ENCODE measurements around the gene SF3A1. TPM values are rescaled to one million over a fixed set of nuclear protein-coding genes. Genes with fewer than 3 reads are reported as not detected.

SF3A1 gene
- total and polyA plus RNA-seq, 2 of the 8 experiments (the other 6 are each of a cell fraction or from before 2014, with no cell fraction given) = 27.8 to 285 TPM

- Histone ChIP-seq H3K18ac (ENCODE audit: extremely low read depth, low read length) (no peak overlapping the region), H3K56ac (replicated peaks; ENCODE audit: insufficient read length, low read depth, low read length) (no peak overlapping the region), H3K23ac (ENCODE audit: insufficient read length) (no peak overlapping the region), H3K27me3 (replicated peaks in 1 of 4; ENCODE audit: control insufficient read depth in 3 of 4, extremely low read depth in 1 of 4, insufficient read depth in 3 of 4, low read length in 3 of 4) (no peaks in the 10 kb centered on the region), H3K79me1 (ENCODE audit: low read depth, low read length) (no peaks in the 10 kb centered on the region), H3K27ac (ENCODE audit: low read depth, low read length) (no peak overlapping the region), H3K9ac (replicated peaks in 1 of 4; ENCODE audit: extremely low read depth in 1 of 4, low read depth in 3 of 4, low read length in 3 of 4) (no peak overlapping the region), H3K9me3 (ENCODE audit: insufficient read depth in 2 of 2, low read depth in 1 of 2, low read length in 1 of 2) (no peaks in the 10 kb centered on the region), H2BK20ac (ENCODE audit: low read length) (no peak overlapping the region), H3K4me3 (ENCODE audit: extremely low read depth in 1 of 4, insufficient read depth in 2 of 4, low read depth in 3 of 4, low read length in 4 of 4) (no peak overlapping the region), H2BK120ac (replicated peaks; ENCODE audit: low read depth, low read length) (no peak overlapping the region), H4K8ac (ENCODE audit: extremely low read depth, insufficient read depth, low read length) (no peak overlapping the region), H4K91ac (replicated peaks; ENCODE audit: insufficient read length, low read length) (no peak overlapping the region), H3K4ac (replicated peaks; ENCODE audit: insufficient read length, low read depth, low read length) (no peak overlapping the region), H3K14ac (ENCODE audit: insufficient read length) (no peak overlapping the region), H3K4me1 (replicated peaks in 1 of 4; ENCODE audit: control insufficient read depth in 3 of 4, insufficient read depth in 4 of 4, low read length in 3 of 4) (peaks cover 0 to 10% (median 7%) of the 10 kb centered on the region in 4 experiments; a peak in 5 of 7 replicates), H2BK15ac (ENCODE audit: low read length) (no peak overlapping the region), H4K5ac (ENCODE audit: insufficient read length, low read depth, low read length) (no peak overlapping the region), H3K4me2 (ENCODE audit: insufficient read depth in 1 of 2, low read depth in 2 of 2, low read length in 2 of 2) (no peak overlapping the region), H2AFZ (ENCODE audit: low read length) (no peak overlapping the region), H2AK5ac (ENCODE audit: low read depth, low read length) (no peak overlapping the region), H4K20me1 (replicated peaks in 1 of 2; ENCODE audit: control insufficient read depth in 1 of 2, insufficient read depth in 2 of 2, low read length in 2 of 2) (peaks cover 0 to 2% of the 10 kb centered on the region in 2 experiments), H3K36me3 (ENCODE audit: control insufficient read depth in 2 of 4, insufficient read depth in 4 of 4, low read length in 3 of 4) (peaks cover 0 to 3% (median 1%) of the 10 kb centered on the region in 4 experiments; a peak in 3 of 8 replicates), H2BK12ac (ENCODE audit: low read depth, low read length) (no peak overlapping the region), H2BK5ac (ENCODE audit: low read depth, low read length) (no peak overlapping the region; the same call in 1 of the 2 replicates), H3K23me2 (ENCODE audit: low read depth, low read length) (no peaks in the 10 kb centered on the region), H3K79me2 (ENCODE audit: control insufficient read depth in 1 of 2, insufficient read depth in 2 of 2, low read length in 2 of 2) (no peaks in the 10 kb centered on the region)
- FAIRE-seq (no peak), DNase-seq (ENCODE audit: low read depth in 1 of 2, low spot score in 2 of 2) (no peak)
- TF ChIP-seq SP4 (IDR thresholded peaks at IDR 0.05; ENCODE audit: low read length) (no peak), SIRT6 (IDR thresholded peaks at IDR 0.05; ENCODE audit: low read length) (no peak), RAD21 (IDR thresholded peaks at IDR 0.05 in 1 of 2, conservative IDR thresholded peaks at IDR 0.05 in 1 of 2; ENCODE audit: low read depth in 2 of 2, low read length in 2 of 2) (no peak), EZH2 (IDR thresholded peaks at IDR 0.05; ENCODE audit: low read depth, low read length, severe bottlenecking) (no peak), EP300 (IDR thresholded peaks at IDR 0.05; ENCODE audit: borderline replicate concordance in 1 of 2, low read depth in 2 of 2, low read length in 2 of 2) (no peak), SP1 (IDR thresholded peaks at IDR 0.05; ENCODE audit: low read depth, low read length) (no peak), BACH1 (IDR thresholded peaks at IDR 0.05; ENCODE audit: low read length) (no peak), KDM1A (IDR thresholded peaks at IDR 0.05; ENCODE audit: borderline replicate concordance, low read length) (no peak), SP2 (IDR thresholded peaks at IDR 0.05; ENCODE audit: low read length) (no peak), MAX (IDR thresholded peaks at IDR 0.05) (no peak), POLR2A (IDR thresholded peaks at IDR 0.05; ENCODE audit: control extremely low read depth in 1 of 2, low read depth in 2 of 2, low read length in 2 of 2) (no peak), JUND (IDR thresholded peaks at IDR 0.05; ENCODE audit: low read length) (no peak)
- POLR2A ChIA-PET (ENCODE audit: partially characterized antibody) = interaction anchor here (1.4 to 11.8 kb wide), 3 partner anchors 8 to 18 kb away, joined by 3 to 129 read pairs (median 4); partner anchors contain the start of genes CCDC157 and SF3A1
- CTCF ChIA-PET (ENCODE audit: partially characterized antibody) = interaction anchor here (0.8 kb wide), 1 partner anchor 17 kb away, joined by 3 read pairs; no protein-coding TSS in a partner anchor
- 89% methylated on average over 18 of the region's 18 CpGs; no CpG with 5 or more reads in 1 of the 2 experiments for WGBS, 2 experiments (ENCODE audit: extremely low coverage in 1 of 2, insufficient coverage in 1 of 2, insufficient read length in 1 of 2, insufficient replicate concordance in 2 of 2, low coverage in 1 of 2, low lambda C conversion rate in 2 of 2, missing lambda C conversion rate in 1 of 2)
Observed at GRCh38 chr22:30365891-30366290, 9.2 kb upstream of the SF3A1 start.
